ENCODE data around the gene SLC6A11.

The SLC6A11 gene

GRCh38 chr3:10954740-10955139, 138.7 kb downstream of the SLC6A11 start:
- no peak for DNase-seq (ENCODE audit: low read depth)

DNA sequence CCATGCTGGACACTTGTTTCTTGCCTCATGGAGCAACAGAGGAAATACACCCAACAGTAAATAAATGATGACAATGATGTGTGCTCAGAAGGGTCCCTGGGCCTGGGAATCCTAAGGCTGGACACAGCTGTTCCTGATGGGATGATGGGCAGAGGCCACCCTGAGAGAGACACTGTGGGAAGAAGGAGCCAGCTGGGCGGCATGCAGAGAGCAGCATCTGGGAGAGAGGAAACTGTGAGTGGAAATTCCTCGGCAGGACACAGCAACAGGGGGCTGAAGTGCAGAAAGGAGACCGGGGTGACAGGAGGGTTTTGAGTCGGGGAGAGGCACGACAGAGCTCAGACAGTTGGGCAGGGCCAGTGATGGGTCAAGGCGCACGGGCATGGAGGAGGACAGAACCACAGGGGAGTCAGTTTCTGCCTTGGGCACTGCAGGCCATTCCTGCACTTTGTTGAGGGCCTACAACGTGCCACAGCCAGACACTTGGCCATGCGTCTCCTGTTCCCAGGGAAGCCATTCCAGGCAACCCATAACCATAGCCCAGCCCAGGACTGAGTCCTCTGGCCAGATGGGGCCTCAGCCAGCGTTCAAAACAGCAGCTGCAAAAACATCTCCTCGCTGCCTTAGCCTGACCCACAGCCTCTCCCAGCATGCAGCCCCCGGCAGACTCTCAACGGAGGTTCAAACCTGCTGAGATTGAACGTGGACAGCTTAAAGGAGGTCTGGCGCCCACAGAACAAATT, 139.9 kb downstream of the SLC6A11 start:
- DNase-seq (ENCODE audit: low read depth) = no peak

- no peak for DNase-seq (ENCODE audit: low read depth)
Measured at GRCh38 chr3:10956531-10956930, 140.5 kb downstream of the SLC6A11 start.

GRCh38 chr3:10956986-10957385, 141.0 kb downstream of the SLC6A11 start:
- DNase-seq (ENCODE audit: low read depth) = no peak

GRCh38 chr3:10957976-10958749, 142.1 kb downstream of the SLC6A11 start:
- no peak for DNase-seq (ENCODE audit: low read depth)

DNA sequence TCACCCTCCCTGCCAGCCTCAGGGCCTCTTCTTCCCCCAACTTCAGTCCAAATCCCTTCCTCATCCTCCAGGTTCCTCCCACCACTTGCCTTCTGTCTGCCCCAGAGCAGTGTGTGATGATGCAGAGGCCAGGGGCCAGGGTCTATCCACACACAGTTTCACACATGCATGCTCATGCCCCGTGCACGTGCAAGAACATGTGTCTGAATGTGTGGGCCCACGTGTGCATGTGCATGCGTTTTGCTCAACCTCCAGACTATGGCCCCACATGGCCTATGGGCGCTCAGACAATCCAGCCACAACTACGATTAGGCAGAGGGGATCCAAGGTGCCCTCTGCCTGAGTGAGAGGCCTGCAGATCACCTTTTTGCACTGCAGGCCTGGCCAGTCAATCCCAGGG, 144.2 kb downstream of the SLC6A11 start:
- DNase-seq (ENCODE audit: low read depth) = no peak

DNA sequence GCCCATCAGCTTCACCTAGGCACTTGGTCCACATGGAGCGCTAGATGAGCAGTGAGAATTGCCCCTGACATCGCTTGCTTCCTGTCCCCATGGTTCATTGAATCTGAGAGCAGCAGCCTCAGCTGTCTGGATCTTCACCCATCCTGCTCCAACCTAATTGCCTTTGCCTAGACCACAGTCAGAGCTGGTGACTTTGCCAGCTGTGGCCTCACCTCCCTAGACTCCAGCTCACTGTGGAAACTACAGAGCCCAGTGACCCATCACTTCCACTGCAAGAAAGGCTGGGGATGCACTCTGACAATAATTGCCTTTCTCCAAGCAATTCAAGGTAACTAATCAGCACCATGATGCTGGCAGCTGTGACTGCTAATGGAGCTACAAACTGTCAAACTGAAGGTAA, 145.9 kb downstream of the SLC6A11 start:
- DNase-seq (ENCODE audit: low read depth) = no peak

GRCh38 chr3:10962481-10963036, 146.5 kb downstream of the SLC6A11 start:
- no peak for DNase-seq (ENCODE audit: low read depth)

- no peak for DNase-seq (ENCODE audit: low read depth)
Measured at GRCh38 chr3:10964537-10965167, 148.6 kb downstream of the SLC6A11 start.

DNA sequence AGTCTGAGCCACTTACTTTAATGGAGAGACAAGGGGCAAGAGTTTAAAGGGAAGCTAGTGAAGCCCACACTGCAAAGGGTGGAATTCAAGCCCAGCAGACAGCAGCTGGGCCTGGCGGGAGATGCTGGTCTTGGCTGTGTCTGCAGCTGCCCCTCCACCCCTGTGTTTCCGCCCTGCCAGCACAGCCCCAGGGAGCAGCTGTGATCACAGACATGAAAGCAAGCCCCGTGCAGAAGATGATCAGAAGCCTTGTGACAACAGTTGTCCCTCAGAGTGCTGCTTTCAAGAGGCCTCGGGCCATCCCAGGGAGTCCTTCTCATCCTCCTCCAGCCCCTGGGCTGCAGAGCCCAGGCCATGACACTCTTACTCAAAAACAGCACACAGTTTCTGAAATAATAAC, 152.4 kb downstream of the SLC6A11 start:
- no peak for DNase-seq (ENCODE audit: low read depth)

GRCh38 chr3:10970306-10970960, 154.4 kb downstream of the SLC6A11 start:
- DNase-seq (ENCODE audit: low read depth) = no peak

DNA sequence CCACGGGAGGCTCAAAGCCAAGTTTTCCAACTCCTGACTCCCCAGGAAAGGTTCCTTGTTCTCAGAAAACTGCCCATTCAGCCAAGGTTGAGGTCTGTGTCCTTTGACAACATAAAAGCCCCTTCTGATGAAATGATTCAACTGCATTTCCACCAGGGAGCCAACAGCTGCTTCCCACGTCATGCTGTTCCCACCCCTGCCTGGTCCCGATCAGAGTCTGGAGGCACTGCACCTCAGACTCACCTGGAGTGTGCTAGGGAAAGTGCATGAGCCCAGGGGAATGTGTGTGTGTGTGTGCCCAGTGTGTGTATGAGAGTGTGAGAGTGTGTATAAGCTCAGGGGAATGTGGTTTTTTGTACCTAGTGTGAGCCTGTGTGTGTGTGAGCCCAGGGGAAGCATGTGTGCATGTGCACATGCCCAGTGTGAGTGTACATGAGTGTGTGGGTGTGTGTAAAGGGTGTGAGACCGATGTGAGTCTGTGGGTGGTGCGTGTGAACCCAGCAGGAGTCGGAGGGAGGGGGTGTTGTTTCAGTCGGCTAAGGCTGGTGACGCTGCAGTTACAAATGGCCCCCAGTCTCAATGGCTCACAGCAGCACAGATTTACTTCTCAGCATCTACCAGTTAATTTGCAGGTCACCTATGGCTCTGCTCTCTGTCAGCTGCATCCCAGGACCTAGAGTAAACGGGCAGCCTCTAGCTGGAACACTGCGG, 156.2 kb downstream of the SLC6A11 start:
- no peak for DNase-seq (ENCODE audit: low read depth)

- no peak for DNase-seq (ENCODE audit: low read depth)
Measured at GRCh38 chr3:10973046-10973595, 157.1 kb downstream of the SLC6A11 start.

DNA sequence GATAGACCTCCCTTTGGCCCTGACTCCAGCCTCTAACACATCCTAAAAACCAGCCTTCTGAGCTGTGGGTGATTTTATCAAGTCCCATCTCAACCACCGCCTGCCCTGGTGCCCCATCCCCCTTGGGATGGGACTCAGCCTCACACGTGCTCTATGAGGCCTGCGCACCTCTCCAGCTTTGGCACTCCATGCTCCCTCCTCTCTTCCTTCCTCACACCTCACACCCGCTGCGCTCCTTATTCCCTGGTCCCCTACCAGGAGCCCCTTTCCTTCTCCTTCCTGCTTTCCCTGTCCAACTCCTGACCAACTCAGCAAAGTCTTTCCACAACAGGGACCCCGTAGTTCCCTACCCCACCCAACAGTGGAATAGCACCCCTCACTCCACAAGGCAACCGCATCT, 158.1 kb downstream of the SLC6A11 start:
- no peak for DNase-seq (ENCODE audit: low read depth)

GRCh38 chr3:10974746-10975375, 158.8 kb downstream of the SLC6A11 start:
- no peak for DNase-seq (ENCODE audit: low read depth)

- DNase-seq (ENCODE audit: low read depth) = no peak
Measured at GRCh38 chr3:10975695-10976234, 159.7 kb downstream of the SLC6A11 start.

- no peak for DNase-seq (ENCODE audit: low read depth)
Measured at GRCh38 chr3:10976770-10977169, 160.7 kb downstream of the SLC6A11 start.

- peak; percentile 76 for DNase-seq (ENCODE audit: low read depth)
Measured at GRCh38 chr3:10977892-10978510, 162.0 kb downstream of the SLC6A11 start.

- no peak for DNase-seq (ENCODE audit: low read depth)
Measured at GRCh38 chr3:10978956-10979355, 162.9 kb downstream of the SLC6A11 start.

- no peak for DNase-seq (ENCODE audit: low read depth)
Measured at GRCh38 chr3:10980312-10980711, 164.3 kb downstream of the SLC6A11 start.

All from iris pigment epithelial cell (primary cell).